ENCODE data around the gene BCL6B. TPM values are rescaled to one million over a fixed set of nuclear protein-coding genes. Genes with fewer than 3 reads are reported as not detected.
A peak's percentile ranks its signal among the peaks of the same experiment; 100 is the strongest.

BCL6B gene
- total and polyA plus RNA-seq, 10 of the 15 experiments (the other 5 are each of a cell fraction or from before 2014, with no cell fraction given): 0.06 to 0.85 (median 0.11) TPM; not detected in 1

DNA sequence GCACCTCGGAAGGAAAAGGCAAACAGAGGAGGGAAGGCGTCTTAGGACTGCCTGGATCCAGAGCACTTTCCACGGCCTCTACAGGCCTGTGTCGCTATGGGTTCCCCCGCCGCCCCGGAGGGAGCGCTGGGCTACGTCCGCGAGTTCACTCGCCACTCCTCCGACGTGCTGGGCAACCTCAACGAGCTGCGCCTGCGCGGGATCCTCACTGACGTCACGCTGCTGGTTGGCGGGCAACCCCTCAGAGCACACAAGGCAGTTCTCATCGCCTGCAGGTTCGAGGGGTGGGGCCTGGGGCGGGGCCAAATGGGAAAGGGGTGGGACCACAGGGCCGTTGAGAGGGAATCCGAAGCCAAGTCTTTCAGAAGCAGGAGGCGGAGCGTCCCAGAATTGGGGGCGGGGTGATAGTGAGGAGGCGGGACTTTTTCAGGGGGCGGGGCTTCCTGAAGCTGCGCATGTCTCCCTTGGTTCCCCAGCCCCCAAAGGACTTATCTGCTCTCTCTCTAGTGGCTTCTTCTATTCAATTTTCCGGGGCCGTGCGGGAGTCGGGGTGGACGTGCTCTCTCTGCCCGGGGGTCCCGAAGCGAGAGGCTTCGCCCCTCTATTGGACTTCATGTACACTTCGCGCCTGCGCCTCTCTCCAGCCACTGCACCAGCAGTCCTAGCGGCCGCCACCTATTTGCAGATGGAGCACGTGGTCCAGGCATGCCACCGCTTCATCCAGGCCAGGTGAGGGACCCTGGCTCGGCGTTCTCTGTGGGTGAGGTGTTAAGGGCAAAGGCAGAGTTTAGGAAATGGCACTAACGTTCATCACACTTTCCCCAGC lies 939 bp downstream of the BCL6B start:
- WGBS (ENCODE audit: insufficient coverage, insufficient replicate concordance, low lambda C conversion rate, missing lambda C conversion rate): 43% methylated on average over 49 of the region's 51 CpGs
- Histone ChIP-seq H3K4me3 (no peak overlapping the region), H3K9ac (ENCODE audit: control insufficient read depth, insufficient read depth, low read length) (no peak overlapping the region), H4K20me1 (ENCODE audit: control insufficient read depth, insufficient read depth) (no peaks in the 10 kb centered on the region), H3K79me2 (ENCODE audit: control insufficient read depth, insufficient read depth, low read length) (no peaks in the 10 kb centered on the region), H3K9me3 (replicated peaks; ENCODE audit: control insufficient read depth, insufficient read depth, low read length) (no peaks in the 10 kb centered on the region), H3K27me3 (replicated peaks in 1 of 2; ENCODE audit: control insufficient read depth in 2 of 2, insufficient read depth in 2 of 2, low read length in 1 of 2) (no peaks in the 10 kb centered on the region), H3K4me2 (ENCODE audit: control insufficient read depth, insufficient read depth) (peak overlapping the region; percentile 66), H3K4me1 (ENCODE audit: control insufficient read depth, insufficient read depth, low read length) (peaks cover 15% of the 10 kb centered on the region), H3K36me3 (ENCODE audit: control insufficient read depth in 2 of 2, insufficient read depth in 2 of 2, low read length in 1 of 2) (no peaks in the 10 kb centered on the region), H2AFZ (ENCODE audit: control insufficient read depth, low read depth, low read length) (peak overlapping the region; percentile 79), H3K27ac (ENCODE audit: control insufficient read depth, insufficient read depth) (no peak overlapping the region)
- in situ Hi-C loops (cut with MboI) (no loop called here), intact Hi-C loops (cut with micrococcal nuclease; ENCODE audit: unreplicated experiment) (no loop called here)
- ChIA-PET POLR2A (interaction anchor here (0.7 to 5.4 kb wide), 9 partner anchors 8 to 113 kb away, joined by 3 to 39 read pairs (median 3); partner anchors contain the start of gene SLC16A13), CTCF (interaction anchor here (0.7 to 4.6 kb wide), 8 partner anchors 9 to 113 kb away, joined by 3 to 49 read pairs (median 5); partner anchors contain the start of gene SLC16A13), RAD21 (ENCODE audit: unreplicated experiment) (interaction anchor here (1.3 to 4.0 kb wide), 6 partner anchors 9 to 180 kb away, joined by 3 to 39 read pairs (median 15); partner anchors contain the start of genes SLC16A11 and SLC16A13), SMC1A (ENCODE audit: uncharacterized antibody, unreplicated experiment) (interaction anchor here (1.3 to 2.6 kb wide), 2 partner anchors 20 to 22 kb away, joined by 3 to 9 read pairs; no protein-coding TSS in a partner anchor)
- peak; percentile 79 for ATAC-seq
- no TSS peak for BruUV-seq (replicated peaks)
- TF ChIP-seq, protein P1, sequence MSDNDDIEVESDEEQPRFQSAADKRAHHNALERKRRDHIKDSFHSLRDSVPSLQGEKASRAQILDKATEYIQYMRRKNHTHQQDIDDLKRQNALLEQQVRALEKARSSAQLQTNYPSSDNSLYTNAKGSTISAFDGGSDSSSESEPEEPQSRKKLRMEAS (IDR thresholded peaks at IDR 0.05; ENCODE audit: low read depth, low read length): peak; percentile 16; the same call in 1 of the 2 replicates
- TF ChIP-seq JUND (IDR thresholded peaks at IDR 0.05; ENCODE audit: low read depth, low read length) (0 out of 2 replicates have a peak, but pooled peaks have one; percentile 10), CREB1 (IDR thresholded peaks at IDR 0.05; ENCODE audit: low read depth) (peak; percentile 65), ATF7 (IDR thresholded peaks at IDR 0.05; ENCODE audit: low read depth) (peak; percentile 77), RAD21 (IDR thresholded peaks at IDR 0.05; ENCODE audit: insufficient read depth, low read depth, low read length) (no peak), NRF1 (conservative IDR thresholded peaks at IDR 0.05; ENCODE audit: low read depth, low read length) (peak; percentile 84), DPF2 (IDR thresholded peaks at IDR 0.05) (0 out of 2 replicates have a peak, but pooled peaks have one; percentile 16), CHD2 (IDR thresholded peaks at IDR 0.05; ENCODE audit: borderline replicate concordance, low read depth, low read length) (0 out of 2 replicates have a peak, but pooled peaks have one; percentile 25), BACH1 (IDR thresholded peaks at IDR 0.05; ENCODE audit: borderline replicate concordance) (peak; percentile 28; the same call in 1 of the 2 replicates), RB1 (IDR thresholded peaks at IDR 0.05; ENCODE audit: borderline replicate concordance) (0 out of 2 replicates have a peak, but pooled peaks have one; percentile 27), MYB (IDR thresholded peaks at IDR 0.05; ENCODE audit: borderline replicate concordance, low read depth, low read length) (no peak), BHLHE40 (IDR thresholded peaks at IDR 0.05; ENCODE audit: borderline replicate concordance in 1 of 2, low read depth in 2 of 2, low read length in 1 of 2) (peak in 1 of 2 experiments; percentile 35; a peak in 1 of 4 replicates), CREM (IDR thresholded peaks at IDR 0.05; ENCODE audit: low read depth) (peak; percentile 63), IKZF1 (conservative IDR thresholded peaks at IDR 0.05) (peak; percentile 81)
- TF ChIP-seq, protein P2, sequence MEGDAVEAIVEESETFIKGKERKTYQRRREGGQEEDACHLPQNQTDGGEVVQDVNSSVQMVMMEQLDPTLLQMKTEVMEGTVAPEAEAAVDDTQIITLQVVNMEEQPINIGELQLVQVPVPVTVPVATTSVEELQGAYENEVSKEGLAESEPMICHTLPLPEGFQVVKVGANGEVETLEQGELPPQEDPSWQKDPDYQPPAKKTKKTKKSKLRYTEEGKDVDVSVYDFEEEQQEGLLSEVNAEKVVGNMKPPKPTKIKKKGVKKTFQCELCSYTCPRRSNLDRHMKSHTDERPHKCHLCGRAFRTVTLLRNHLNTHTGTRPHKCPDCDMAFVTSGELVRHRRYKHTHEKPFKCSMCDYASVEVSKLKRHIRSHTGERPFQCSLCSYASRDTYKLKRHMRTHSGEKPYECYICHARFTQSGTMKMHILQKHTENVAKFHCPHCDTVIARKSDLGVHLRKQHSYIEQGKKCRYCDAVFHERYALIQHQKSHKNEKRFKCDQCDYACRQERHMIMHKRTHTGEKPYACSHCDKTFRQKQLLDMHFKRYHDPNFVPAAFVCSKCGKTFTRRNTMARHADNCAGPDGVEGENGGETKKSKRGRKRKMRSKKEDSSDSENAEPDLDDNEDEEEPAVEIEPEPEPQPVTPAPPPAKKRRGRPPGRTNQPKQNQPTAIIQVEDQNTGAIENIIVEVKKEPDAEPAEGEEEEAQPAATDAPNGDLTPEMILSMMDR (IDR thresholded peaks at IDR 0.05 in 2 of 3, conservative IDR thresholded peaks at IDR 0.05 in 1 of 3; ENCODE audit: control insufficient read depth in 2 of 3, extremely low read depth in 1 of 3, insufficient read depth in 1 of 3, low read depth in 3 of 3, low read length in 3 of 3): no peak
- FAIRE-seq: peak; percentile 91
- peak; percentile 81 for DNase-seq (ENCODE audit: low read depth, low spot score)

All from GM12878 (cell line).